Dedifferentiated amniotic fluid mesenchymal stem cell (primary cell): ENCODE data around the gene FMO2.
A peak's percentile ranks its signal among the peaks of the same experiment; 100 is the strongest.
"Not testable (repeated sequence)": the region's sequence is repeated elsewhere in the genome, so short reads cannot be mapped to it uniquely, and the experiment has no call there.

ENCODE experiments used
- DNase-seq: peaks from one replicate; pipeline ENCODE4 v3.0.0-alpha.2; 2016; ENCODE audit errors: extremely low spot score

The FMO2 gene

DNA sequence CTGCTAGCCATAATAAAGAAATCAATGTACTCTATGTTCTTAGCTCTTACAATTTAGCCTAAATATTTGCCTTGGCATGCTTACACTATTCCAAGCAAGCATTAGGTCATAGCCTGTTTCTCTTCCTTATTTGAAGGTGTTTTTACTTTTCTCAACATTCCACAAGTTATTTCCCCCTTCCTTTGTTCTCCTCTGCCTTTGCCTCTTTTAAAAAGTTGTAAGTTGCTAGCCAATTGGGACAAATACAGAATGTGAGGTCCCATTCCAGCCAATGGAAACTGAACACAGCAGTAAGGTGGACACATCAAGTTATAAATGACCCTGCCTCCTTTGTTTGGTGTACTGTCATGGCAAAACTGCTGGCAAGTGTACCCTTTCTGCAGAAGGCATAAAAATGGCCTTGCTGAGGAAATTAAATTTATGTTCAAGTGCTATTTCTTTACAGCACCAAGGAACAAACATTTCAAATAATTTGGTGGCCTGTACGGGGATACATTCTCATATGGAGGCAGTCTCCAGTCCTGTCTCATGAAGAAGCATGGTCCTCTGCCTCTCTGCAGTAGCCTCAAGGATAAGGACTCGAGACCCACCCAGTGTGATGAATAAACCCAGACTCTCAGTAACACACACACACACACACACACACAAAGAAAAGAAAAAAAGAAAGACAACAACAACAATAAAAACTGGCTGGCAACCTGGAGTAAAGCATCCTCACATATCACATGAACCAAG, 34.4 kb downstream of the FMO2 start:
- DNase-seq: no peak

DNA sequence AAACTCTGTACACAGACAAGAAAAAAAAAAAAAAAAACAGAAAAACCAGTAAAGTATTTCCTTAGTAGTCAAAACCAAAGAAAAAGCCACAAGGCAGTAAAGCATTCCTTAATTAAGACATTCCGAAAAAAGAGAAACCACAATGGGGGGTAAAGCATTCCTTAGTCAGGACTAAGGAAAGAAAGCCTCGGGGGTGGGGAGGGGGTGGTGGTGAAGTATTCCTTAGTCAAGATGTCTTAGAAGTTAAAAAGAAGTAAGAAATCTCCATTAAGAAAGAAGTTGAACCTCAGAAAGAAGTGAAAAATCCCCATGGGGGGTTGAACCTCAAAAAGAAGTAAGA, 35.0 kb downstream of the FMO2 start:
- peak; percentile 88 for DNase-seq

DNA sequence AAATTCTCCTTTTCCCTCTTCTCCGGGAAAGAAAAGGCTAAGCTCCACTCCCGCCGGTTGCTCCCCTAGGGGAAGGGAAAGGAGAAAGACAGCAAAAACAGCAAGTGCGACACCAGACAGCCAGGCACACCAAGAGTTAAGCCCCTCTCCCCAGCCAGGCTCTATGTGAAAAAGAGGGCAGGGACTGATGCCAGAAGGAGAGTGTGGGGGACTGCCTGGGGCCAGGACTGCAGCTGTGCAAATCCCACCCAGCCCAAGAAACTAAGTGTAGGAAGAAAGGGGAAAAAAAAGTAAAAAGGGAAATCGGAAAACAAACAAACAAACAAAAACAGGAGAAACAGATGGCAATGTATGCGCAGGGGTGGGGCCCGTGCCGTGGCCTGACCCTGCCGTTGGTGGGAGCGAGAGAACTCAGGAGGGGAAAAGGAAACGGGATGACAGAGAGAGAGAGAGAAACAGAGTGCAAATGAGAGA, 35.5 kb downstream of the FMO2 start:
- DNase-seq: no peak

DNA sequence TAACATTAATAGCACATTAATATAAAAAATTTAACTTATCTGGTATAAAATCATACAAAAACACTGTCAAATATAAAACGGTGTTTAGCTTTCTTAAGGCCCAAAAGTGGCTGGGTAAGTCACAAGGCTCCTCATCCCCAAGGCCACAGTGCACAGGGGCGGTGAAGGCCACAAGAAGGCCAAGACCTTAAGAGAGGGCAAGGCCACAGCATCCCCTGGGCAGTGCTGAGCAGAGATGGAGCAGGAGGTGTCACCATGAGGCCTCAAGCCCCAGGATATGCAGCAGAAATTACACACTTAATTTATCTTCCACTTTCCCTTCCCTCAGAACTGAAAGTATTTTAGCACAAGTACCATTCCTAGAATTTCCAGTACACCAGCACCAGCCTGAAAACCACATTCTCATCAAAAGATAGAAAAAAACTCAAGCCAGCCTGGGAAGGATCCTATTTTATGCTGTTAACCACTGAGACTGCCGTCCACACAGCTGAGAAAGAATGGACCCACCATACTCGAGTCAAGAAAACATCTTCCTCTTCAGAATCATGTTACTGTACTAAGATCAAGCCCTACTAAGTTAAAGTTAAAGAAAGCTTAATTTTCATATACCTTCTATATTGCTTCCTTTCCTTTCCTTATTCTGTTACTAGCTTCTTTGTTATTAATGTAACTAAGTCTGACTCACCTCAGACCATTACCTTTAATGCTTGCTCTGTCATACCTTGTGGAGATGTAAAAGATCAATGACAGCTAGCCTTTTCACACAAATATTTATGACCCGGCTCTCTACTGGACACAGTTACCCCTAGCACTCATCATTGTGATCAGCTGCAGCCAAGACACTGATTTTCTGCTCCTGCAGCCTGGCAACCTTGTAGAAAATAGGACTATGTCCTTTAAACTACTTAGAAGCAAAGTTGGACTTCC, 36.8 kb downstream of the FMO2 start:
- no peak for DNase-seq

DNA sequence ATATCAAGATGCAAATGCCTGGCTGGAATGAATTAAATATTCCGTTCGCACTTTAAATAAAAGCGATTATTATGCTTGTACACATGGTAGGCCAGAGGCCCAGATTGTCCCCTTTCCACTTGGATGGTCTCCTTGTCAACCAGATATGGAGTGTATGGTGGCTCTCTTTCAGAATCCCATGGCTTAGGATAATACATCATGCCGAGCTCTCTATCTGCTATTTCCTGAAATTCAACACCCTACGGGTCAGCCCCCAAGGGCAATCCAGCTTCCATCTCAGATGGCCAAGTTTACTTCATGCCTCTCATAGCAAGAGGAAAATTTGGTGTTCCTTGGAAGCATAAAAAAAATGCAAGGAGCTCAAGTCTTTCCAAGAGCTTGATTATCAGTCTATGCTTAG, 37.8 kb downstream of the FMO2 start:
- no peak for DNase-seq

DNA sequence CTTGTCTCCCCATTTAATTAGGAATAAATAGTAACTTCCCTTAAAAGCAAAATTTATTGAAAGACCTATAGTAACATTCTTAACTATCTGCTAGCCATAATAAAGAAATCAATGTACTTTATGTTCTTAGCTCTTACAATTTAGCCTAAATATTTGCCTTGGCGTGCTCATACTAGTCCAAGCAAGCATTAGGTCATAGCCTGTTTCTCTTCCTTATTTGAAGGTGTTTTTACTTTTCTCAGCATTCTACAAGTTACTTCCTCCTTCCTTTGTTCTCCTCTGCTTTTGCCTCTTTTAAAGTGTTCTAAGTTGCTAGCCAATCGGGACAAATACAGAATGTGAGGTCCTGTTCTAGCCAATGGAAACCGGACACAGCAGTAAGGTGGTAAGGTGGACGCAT, 39.2 kb downstream of the FMO2 start:
- not testable (repeated sequence) for DNase-seq

DNA sequence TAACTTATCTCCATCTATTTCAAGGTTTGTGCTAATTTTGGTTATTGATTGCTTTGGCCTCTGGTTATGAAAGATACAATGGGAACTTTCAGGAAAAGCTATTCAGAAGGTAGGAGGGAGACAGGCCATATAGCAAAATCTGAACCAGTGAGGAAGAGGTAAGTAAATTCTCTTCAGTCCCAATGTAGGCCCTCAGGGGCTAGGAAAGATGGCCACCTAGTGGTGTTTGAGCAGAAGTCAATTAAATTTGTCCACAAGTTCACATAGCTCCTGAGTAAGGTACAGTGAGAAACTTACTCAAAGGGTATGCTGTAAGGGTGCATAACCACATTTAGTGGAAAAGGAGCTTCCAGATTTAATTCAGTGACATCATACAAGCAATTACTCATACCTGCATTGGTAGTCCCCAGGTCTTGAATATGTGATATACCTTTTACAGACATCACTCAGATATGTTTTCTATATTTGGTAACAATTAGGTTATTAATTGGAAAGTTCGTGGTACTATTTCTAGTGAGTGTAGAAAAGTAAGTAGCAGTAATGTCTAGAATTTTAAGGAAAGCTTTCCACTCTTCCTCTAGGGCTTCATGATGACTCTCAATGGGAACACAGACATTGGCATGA, 41.8 kb downstream of the FMO2 start:
- DNase-seq: peak; percentile 75

DNA sequence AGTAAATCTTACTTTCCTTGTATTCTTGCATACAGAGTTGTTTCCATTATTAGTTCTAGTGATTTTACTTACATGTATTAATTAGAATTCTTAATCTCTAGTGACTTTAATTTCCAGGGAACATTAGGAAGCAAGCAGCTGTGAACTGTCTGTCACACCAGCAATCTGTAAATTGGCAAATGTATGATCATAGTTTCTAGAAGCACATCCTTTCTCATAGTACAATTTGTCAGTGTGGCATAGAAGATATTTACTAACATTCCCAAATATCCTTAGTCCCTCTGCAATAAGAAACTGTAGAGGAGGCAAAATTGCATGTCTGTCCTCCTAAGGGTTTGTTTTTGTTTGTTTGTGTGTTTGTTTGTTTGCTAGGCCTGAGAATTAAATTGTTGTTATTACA, 46.2 kb downstream of the FMO2 start:
- DNase-seq: no peak

DNA sequence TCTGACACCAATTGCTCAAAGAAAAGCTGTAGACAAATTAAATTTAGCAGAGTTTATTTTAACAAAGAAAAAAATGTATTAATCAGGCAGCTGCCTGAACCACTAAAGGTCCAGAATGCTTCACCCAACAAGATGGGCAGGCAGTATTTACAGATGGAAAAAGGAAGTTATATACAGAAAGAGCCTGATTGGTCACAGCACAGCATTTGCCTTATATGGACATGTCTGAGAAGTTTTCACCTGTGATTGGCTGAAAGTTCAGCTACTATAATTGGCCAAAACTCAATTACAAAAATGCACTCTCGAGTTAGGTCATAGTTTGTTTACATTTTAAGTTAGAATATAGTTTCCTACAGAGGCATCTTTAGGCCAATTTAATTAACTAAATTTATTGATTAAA, 48.1 kb downstream of the FMO2 start:
- DNase-seq: no peak

DNA sequence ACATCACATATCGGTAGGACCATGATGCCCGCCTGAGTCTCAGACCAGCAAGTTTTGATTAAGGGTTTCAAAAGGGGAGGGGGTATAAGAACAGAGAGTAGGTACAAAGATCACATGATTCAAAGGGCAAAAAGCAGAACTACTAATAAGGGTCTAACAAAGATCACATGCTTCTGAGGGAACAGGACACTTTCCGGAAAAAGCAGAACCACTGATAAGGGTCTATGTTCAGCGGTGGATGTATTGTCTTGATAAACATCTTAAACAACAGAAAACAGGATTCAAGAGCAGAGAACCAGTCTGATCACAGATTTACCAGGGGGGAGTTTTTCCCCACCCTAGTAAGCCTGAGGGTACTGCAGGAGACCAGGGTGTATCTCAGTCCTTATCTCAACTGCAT, 51.1 kb downstream of the FMO2 start:
- not testable (repeated sequence) for DNase-seq

DNA sequence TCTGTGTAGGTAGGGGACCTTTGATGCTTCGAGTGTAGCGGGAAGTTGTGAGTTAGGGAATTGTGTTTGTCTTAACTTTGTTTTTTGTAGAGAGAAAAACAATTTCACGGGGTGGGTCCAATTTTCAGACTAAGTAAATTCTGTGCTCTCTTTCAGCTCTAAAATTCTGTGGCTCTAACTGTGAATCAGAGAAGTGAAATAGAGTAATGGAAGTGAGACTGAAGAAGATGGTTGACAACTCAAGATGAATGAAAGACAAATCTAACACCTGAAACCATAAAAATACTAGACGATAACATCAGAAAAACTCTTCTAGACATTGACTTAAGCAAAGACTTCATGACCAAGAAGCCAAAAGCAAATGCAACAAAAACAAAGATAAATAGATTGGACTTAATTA, 58.8 kb downstream of the FMO2 start:
- DNase-seq: no peak

DNA sequence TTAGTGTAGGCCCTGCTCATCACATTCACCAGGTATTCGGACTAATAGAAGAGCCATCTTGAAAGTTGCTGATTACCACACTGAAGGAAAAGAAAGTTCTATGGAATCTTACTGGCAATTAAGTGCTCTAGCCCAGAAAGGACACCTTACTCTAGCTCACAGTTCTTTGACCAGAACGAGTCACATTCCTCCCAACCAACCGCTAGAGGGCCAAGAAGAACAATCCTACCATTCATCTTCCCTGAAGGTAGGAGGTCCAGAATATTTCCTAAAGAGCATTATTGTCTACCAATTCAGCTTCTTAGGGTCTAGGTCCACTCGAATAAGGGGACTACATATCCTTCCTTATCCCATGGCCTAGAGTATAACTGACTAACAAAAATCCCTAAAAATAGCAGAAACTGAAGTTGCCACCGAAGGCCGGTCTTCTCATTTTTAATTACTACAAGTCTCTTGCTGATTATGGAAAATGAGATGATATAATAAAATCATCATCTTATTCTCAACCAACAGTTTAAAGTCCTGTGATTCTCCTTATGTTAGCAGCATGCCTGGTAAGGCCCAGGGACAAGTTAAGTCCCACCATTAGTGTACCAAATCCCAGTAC, 60.5 kb downstream of the FMO2 start:
- DNase-seq: peak; percentile 51

DNA sequence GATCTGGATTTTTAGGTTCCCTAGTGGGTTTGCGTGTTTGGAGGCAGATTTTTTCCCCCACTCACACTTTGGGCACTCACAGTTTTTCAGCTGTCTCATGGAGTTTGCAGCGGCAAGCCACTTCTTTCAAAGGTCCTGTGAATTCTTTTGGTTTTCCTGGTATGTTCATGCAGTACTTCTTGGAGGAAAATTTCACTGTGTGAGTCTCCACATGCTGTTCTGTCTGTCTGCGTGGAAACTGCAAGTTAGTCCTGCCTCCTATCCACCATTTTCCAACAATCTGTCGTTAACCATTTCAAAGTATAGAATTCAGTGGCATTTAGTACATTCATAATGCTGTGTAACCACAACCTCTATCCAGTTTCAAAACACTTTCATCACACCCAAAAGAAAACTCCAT, 62.4 kb downstream of the FMO2 start:
- no peak for DNase-seq

DNA sequence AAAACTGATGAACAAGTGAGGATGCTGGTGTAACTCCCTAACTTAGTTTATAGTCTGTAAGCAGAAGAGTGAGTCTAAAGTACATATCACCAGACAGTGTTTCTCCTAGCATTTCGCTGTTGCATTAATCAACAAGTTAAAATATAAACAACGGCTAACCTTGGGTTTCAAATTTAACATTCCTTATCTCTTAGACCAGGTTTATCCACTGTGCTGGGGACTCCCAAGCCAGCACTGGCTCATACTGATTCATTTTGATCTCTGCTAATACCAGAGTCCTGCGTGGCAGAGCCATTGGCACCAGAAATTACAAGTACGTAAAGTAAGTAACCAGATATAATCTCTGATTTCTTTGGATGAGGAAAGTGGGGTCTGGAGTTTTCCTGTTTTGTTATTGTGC, 63.2 kb downstream of the FMO2 start, which contains the start of gene FMO1:
Gene FMO1, plus strand, starts transcription at position 193 of the 400 bp plus-strand sequence. CDS start 9,594 bp downstream, outside the sequence.
- DNase-seq: no peak

DNA sequence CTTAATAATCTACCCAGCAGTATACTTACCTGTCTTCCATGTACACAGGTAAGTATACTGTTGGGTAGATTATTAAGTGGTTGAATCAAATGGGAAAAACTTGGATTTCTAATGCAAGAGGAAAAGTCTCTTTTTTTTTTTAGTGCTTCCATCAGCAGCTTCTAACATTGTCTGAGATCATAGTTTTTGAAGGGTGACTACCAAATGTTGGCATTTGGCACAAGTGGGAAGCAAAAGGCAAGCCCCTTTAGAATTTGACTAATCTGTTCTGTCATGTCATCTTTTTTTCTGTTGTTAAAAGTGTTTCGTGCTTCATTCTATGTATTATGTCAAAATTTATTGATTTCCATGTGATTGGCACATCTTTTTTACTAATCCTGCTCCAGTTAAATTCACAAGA, 63.7 kb downstream of the FMO2 start:
- DNase-seq: no peak

DNA sequence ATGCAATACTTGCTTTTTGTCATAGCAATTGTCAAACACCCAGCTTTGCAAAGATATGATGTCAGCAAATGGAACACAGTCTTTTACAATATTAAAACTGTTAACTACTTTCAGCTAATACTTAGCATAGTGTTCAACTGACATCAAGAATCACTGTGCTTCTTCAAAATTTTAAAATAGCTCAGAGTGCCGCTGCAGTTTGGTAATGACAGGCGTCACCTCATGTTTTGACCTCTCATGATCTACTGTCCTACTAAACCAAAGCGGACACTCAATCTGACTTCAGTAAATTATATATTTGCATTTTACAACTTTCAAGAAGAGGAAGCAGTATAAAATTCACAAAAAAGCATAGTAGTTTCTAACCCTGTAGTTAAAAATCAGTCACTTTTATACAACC, 65.2 kb downstream of the FMO2 start:
- DNase-seq: no peak

DNA sequence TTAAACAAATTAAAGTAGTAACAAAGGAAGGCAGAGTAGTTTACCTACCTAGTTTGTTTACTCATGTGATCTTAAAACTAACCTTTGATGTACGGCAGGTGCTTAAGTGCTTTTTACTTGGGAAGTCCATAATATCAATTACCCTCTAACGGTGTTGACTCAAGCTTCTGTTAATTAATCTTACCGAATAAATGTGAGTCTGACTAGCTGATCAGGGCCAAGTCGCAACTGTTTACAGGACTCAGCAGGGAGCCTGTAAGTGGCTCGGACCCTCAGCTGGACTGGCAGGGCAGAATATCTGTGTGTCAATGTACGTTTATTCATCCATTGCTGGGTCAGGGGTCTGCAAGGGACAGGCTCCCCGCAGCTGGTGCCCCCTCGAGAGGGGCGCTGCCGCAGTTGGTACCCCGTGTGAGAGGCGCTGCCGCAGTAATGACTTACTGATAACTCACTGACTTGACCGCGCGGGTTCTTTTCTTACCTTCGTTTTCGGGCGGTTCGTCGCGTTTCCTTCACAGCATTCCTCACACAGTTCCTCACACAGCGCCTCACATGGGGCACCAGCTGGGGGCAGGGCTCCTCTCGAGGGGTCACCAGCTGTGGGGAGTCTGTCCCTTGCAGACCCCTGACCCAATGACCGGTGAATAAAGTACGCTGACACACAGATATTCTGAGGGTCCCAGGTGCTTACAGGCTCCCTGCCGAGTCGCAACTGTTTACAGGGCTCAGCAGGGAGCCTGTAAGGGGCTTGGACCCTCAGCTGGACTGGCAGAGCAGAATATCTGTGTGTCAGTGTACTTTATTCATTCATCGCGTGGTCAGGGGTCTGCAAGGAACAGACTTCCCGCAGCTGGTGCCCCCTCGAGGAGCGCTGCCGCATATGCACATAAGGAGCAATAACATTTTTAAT, 66.2 kb downstream of the FMO2 start:
- DNase-seq: no peak

DNA sequence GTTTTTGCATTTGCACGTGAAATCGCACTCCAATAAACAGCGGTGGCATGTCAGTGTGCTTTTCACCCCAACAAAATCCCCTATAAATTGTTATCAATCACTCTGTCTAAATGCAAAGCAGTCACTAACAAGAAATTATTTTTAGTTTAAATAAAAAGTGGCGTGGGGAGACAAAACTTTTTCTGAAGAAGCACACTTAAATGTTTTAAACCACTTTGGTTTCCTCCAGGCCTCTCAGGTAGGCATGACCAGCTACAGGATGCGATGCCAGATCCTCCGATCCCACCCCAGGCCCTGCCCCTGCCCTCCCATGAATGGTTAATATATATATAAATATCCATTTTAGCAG, 66.8 kb downstream of the FMO2 start:
- DNase-seq: no peak

DNA sequence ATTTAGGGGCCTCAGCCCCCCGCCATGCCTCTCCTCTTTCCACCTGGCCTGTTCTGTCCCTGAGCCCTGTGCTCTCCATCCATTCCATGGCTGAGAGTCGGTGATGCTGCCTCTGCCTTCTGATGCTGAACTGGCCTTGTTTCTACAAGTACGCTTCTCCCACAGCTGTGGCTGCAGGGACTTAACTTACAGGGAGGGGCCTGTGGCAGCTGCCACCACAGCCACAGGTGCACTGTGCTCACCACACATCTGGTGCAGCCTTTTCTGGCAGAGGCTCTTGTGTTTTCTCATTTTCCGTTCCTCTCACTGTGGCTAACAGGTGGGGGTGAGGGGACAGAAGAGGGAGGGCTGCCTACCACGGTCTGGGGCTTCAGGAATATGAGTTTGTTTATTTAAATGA, 67.4 kb downstream of the FMO2 start:
- no peak for DNase-seq

DNA sequence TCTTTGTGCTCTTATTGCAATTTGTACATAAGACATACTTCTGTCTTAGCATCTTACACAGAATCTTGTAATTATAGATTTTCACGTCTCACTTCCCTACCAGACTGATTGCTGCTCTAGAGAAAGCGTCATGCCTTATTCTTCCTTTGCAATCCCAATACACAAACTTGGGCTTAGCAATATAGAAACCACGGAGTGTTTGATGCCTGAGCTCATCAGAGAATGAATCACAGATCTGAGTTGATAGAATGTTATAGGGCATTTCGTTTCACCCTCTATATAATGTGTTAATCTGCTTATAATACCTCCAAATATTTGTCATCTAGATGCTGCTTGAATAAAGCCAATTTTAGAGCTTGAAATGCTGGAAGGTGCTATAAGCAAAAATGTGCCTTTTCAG, 69.8 kb downstream of the FMO2 start:
- no peak for DNase-seq

DNA sequence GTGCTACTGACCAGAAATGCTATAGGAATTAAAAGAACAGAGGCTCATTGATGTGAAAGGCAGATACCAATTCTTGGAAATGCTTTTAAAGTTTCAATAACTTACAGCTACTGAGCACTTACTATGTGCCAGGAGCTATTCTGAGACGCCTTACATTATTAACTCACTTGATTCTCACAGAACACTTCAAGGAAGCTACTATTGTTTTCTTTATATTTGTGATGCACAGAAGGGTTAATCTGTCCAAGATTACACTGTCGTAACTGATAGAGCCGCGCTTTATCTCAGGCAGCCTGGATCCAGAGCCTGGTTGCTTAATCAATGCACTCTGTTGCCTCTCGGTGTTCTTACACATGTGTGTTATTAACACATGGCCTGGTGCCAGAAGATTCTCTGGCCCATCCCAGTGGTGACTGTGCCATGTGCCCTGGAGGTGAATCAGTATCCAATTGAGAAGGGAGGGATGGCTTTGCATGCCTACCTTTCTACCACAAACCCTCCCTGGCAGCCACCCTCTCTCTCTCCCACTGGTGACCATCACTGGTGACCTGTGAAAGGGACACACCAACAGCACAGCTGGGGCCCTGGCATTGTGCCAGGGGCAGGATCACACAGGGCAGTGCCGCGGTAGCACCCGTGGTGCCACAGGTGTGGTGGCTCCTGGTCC, 72.0 kb downstream of the FMO2 start:
- no peak for DNase-seq
